PFSK-1 (cell line): ENCODE data around the gene HLF.

Experiments
- FOXP2 ChIP-seq: optimal IDR thresholded peaks from 2 replicates; pipeline ENCODE3; 2011; ENCODE audit warnings: borderline replicate concordance, control low read depth, inconsistent platforms; ENCODE audit not compliant: insufficient read depth; ENCODE audit errors: extremely low read length, extremely low read depth
- POLR2AphosphoS5 ChIP-seq: IDR thresholded peaks from 2 replicates; pipeline ENCODE4 v1.6.1; 2012; ENCODE audit warnings: low read depth, mild to moderate bottlenecking, control low read depth, low read length, moderate library complexity
- REST ChIP-seq, 2 experiments: IDR thresholded peaks; 2 replicates each; pipeline versions ENCODE4 v1.6.1 to v1.8.0; 2011 to 2012; ENCODE audit warnings: low read depth in 2 of 2, low read length in 2 of 2, control low read depth in 1 of 2, inconsistent platforms in 1 of 2, mild to moderate bottlenecking in 1 of 2, moderate library complexity in 1 of 2; ENCODE audit not compliant: insufficient read depth in 1 of 2
- SIN3A ChIP-seq: IDR thresholded peaks from 2 replicates; pipeline ENCODE4 v1.6.1; 2012; ENCODE audit warnings: mild to moderate bottlenecking, low read length, moderate library complexity, borderline replicate concordance; ENCODE audit not compliant: insufficient read depth
- TAF1 ChIP-seq: IDR thresholded peaks from 2 replicates; pipeline ENCODE4 v1.6.1; 2012; ENCODE audit warnings: low read length, control low read depth, borderline replicate concordance; ENCODE audit not compliant: insufficient read depth

HLF gene

GRCh38 chr17:55254375-55254774 lies 10.4 kb upstream of the HLF start:
- no peak for TF ChIP-seq TAF1
- TF ChIP-seq FOXP2 = no peak
- no peak for TF ChIP-seq SIN3A
- no peak for TF ChIP-seq REST (IDR thresholded peaks at IDR 0.05; ENCODE audit: insufficient read depth in 1 of 2, low read depth in 2 of 2, low read length in 2 of 2)
- no peak for TF ChIP-seq POLR2AphosphoS5

GRCh38 chr17:55258578-55259135 lies 6.1 kb upstream of the HLF start:
- TF ChIP-seq SIN3A (no peak), FOXP2 (no peak), REST (IDR thresholded peaks at IDR 0.05; ENCODE audit: insufficient read depth in 1 of 2, low read depth in 2 of 2, low read length in 2 of 2) (no peak), POLR2AphosphoS5 (no peak), TAF1 (no peak)

GRCh38 chr17:55259684-55260111 lies 5.1 kb upstream of the HLF start:
- TF ChIP-seq TAF1 (no peak), SIN3A (no peak), REST (IDR thresholded peaks at IDR 0.05; ENCODE audit: insufficient read depth in 1 of 2, low read depth in 2 of 2, low read length in 2 of 2) (no peak), FOXP2 (no peak), POLR2AphosphoS5 (no peak)

GRCh38 chr17:55261311-55261710 lies 3.4 kb upstream of the HLF start:
- TF ChIP-seq FOXP2 = no peak
- TF ChIP-seq REST (IDR thresholded peaks at IDR 0.05; ENCODE audit: insufficient read depth in 1 of 2, low read depth in 2 of 2, low read length in 2 of 2) = no peak
- TF ChIP-seq POLR2AphosphoS5 = no peak
- no peak for TF ChIP-seq TAF1
- no peak for TF ChIP-seq SIN3A
